Esophagus muscularis mucosa (tissue), 4 donors: Measurements from ENCODE around the gene ACER1. TPM values are rescaled to one million over a fixed set of nuclear protein-coding genes. Genes with fewer than 3 reads are reported as not detected.
"Not testable (repeated sequence)": the region's sequence is repeated elsewhere in the genome, so short reads cannot be mapped to it uniquely, and the experiment has no call there.

Experiments used
- DNase-seq: peaks from one replicate; pipeline ENCODE4 v3.0.0-alpha.2; 2017; ENCODE audit errors: extremely low spot score
- H3K27ac ChIP-seq, 4 donors: fragments of 200-600 bp; sonication (generic); replicated peaks in 1 of 4; 1 replicate in 3 of 4; 2 replicates in 1 of 4; pipeline ENCODE4 v1.5.1; 2016 to 2019; ENCODE audit warnings: mild to moderate bottlenecking in 1 of 4
- H3K27me3 ChIP-seq, 4 donors: fragments of 200-600 bp; sonication (generic); one replicate each; pipeline versions ENCODE4 v1.5.1 to v1.6.0; 2016 to 2019
- H3K36me3 ChIP-seq, 4 donors: fragments of 200-600 bp; sonication (generic); one replicate each; pipeline ENCODE4 v1.5.1; 2016 to 2019
- H3K4me1 ChIP-seq, 4 donors: fragments of 200-600 bp; sonication (generic); one replicate each; pipeline ENCODE4 v1.5.1; 2016 to 2019
- H3K4me3 ChIP-seq, 4 donors: fragments of 200-600 bp; sonication (generic); 1 replicate in 2 of 4; 2 replicates in 2 of 4; pipeline ENCODE4 v1.5.1; 2016 to 2019; ENCODE audit warnings: mild to moderate bottlenecking in 4 of 4, moderate library complexity in 1 of 4
- H3K9me3 ChIP-seq, 4 donors: fragments of 200-600 bp; sonication (generic); 1 replicate in 3 of 4; 2 replicates in 1 of 4; pipeline ENCODE4 v1.5.1; 2016 to 2019
- CTCF ChIP-seq, 3 experiments: fragments of 200-600 bp in 2 of 3; fragments of 450-650 bp in 1 of 3; sonication (generic) in 2 of 3; IDR thresholded peaks; one replicate each; pipeline ENCODE4 v1.5.1; 2017 to 2019; ENCODE audit warnings: antibody characterized with exemption in 3 of 3, mild to moderate bottlenecking in 2 of 3, moderate library complexity in 1 of 3
- EP300 ChIP-seq: sonication (generic); formaldehyde crosslinking; IDR thresholded peaks from one replicate; pipeline ENCODE4 v1.6.1; 2017; ENCODE audit warnings: antibody characterized with exemption
- POLR2A ChIP-seq: fragments of 450-650 bp; IDR thresholded peaks from one replicate; pipeline ENCODE4 v1.6.1; 2017; ENCODE audit warnings: antibody characterized with exemption, moderate library complexity, mild to moderate bottlenecking, low read depth
- POLR2AphosphoS5 ChIP-seq, 2 donors: sonication (generic); formaldehyde crosslinking; IDR thresholded peaks; one replicate each; pipeline ENCODE4 v1.6.1; 2017; ENCODE audit warnings: antibody characterized with exemption in 2 of 2
- WGBS: methylation state at CpG from one replicate; pipeline ENCODE4 v1.1.5; 2018; 5-methylcytosine and 5-hydroxymethylcytosine counted together
- intact Hi-C: fragments of 100-400 bp; cut with DNase I; formaldehyde crosslinking; loops from one replicate; pipeline ENCODE4 v1.15.1; 2023
- total RNA-seq, 4 donors: library from RNA; depleted of rRNA; stranded (reverse); fragments of >200 nt; gene quantifications; one replicate each; pipeline versions ENCODE4 v1.1.0 to v1.2.1, GENCODE V29; 2016

ACER1 gene
- total RNA-seq, 4 donors from 2014 or later = not detected

GRCh38 chr19:6352381-6353165, 19.2 kb upstream of the ACER1 start:
- Histone ChIP-seq H3K36me3 (no peaks in the 10 kb centered on the region), H3K27me3 (no peaks in the 10 kb centered on the region), H3K4me1 (no peaks in the 10 kb centered on the region), H3K9me3 (no peaks in the 10 kb centered on the region), H3K27ac (no peak overlapping the region), H3K4me3 (no peak overlapping the region)
- TF ChIP-seq POLR2A (no peak), POLR2AphosphoS5 (IDR thresholded peaks at IDR 0.05) (no peak), EP300 (no peak), CTCF (IDR thresholded peaks at IDR 0.05) (no peak)
- no peak for DNase-seq
- 91% methylated on average over 2 of the region's 2 CpGs for WGBS
- intact Hi-C loops = no loop called here

- H3K4me3 ChIP-seq = no peak overlapping the region
- no peaks in the 10 kb centered on the region for H3K4me1 ChIP-seq
- intact Hi-C loops = no loop called here
- no peak for DNase-seq
- no peak overlapping the region for H3K27ac ChIP-seq
- 70% methylated on average over 2 of the region's 2 CpGs for WGBS
- H3K27me3 ChIP-seq = no peaks in the 10 kb centered on the region
- H3K9me3 ChIP-seq = no peaks in the 10 kb centered on the region
- H3K36me3 ChIP-seq = no peaks in the 10 kb centered on the region
- TF ChIP-seq POLR2AphosphoS5 (IDR thresholded peaks at IDR 0.05) = no peak
Observed at GRCh38 chr19:6350688-6351087, 17.3 kb upstream of the ACER1 start.

GRCh38 chr19:6349271-6349670, 15.9 kb upstream of the ACER1 start:
- H3K27me3 ChIP-seq, intact Hi-C loops, H3K4me1 ChIP-seq, DNase-seq, H3K27ac ChIP-seq, H3K9me3 ChIP-seq, H3K4me3 ChIP-seq, H3K36me3 ChIP-seq: not testable (repeated sequence)
- 88% methylated on average over 2 of the region's 2 CpGs for WGBS

- intact Hi-C loops = no loop called here
- Histone ChIP-seq H3K27me3 (no peaks in the 10 kb centered on the region), H3K36me3 (no peaks in the 10 kb centered on the region), H3K4me1 (no peaks in the 10 kb centered on the region), H3K4me3 (no peak overlapping the region), H3K27ac (no peak overlapping the region), H3K9me3 (no peaks in the 10 kb centered on the region)
- TF ChIP-seq EP300 (no peak), CTCF (IDR thresholded peaks at IDR 0.05) (no peak), POLR2A (no peak)
- 100% methylated on average over 1 of the region's 1 CpG for WGBS
- no peak for DNase-seq
Observed at GRCh38 chr19:6343462-6343861, 10.1 kb upstream of the ACER1 start.

GRCh38 chr19:6340493-6341201, 7.2 kb upstream of the ACER1 start:
- no peaks in the 10 kb centered on the region for H3K9me3 ChIP-seq
- no peaks in the 10 kb centered on the region for H3K4me1 ChIP-seq
- H3K27me3 ChIP-seq = no peaks in the 10 kb centered on the region
- H3K36me3 ChIP-seq = no peaks in the 10 kb centered on the region
- WGBS = 57% methylated on average over 14 of the region's 14 CpGs
- no peak for DNase-seq
- intact Hi-C loops = no loop called here
- TF ChIP-seq EP300 (no peak), POLR2AphosphoS5 (IDR thresholded peaks at IDR 0.05) (no peak), CTCF (IDR thresholded peaks at IDR 0.05) (no peak), POLR2A (no peak)
- no peak overlapping the region for H3K27ac ChIP-seq
- H3K4me3 ChIP-seq = no peak overlapping the region
